ENCODE measurements around the gene FOXP1.

DNA sequence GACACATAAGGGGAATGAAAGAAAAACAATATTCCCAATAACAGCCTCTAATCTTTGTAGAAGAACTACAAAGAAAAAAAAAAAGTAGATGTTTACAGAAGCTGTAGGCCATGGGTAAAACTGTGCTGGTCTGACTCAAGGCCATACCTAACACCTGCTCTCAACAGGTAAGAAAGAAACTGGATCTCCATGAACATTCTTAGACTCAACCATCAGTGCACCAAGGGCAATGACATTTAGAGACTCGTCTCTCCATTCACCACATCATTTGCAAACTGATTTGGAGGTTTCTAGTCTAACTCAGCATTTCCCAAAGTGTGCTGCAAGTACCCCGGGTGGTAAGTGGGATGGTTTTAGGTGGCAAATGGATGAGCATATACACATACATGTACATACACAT is 164.2 kb downstream of the FOXP1 start:
- TF ChIP-seq, protein P1, sequence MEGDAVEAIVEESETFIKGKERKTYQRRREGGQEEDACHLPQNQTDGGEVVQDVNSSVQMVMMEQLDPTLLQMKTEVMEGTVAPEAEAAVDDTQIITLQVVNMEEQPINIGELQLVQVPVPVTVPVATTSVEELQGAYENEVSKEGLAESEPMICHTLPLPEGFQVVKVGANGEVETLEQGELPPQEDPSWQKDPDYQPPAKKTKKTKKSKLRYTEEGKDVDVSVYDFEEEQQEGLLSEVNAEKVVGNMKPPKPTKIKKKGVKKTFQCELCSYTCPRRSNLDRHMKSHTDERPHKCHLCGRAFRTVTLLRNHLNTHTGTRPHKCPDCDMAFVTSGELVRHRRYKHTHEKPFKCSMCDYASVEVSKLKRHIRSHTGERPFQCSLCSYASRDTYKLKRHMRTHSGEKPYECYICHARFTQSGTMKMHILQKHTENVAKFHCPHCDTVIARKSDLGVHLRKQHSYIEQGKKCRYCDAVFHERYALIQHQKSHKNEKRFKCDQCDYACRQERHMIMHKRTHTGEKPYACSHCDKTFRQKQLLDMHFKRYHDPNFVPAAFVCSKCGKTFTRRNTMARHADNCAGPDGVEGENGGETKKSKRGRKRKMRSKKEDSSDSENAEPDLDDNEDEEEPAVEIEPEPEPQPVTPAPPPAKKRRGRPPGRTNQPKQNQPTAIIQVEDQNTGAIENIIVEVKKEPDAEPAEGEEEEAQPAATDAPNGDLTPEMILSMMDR (conservative IDR thresholded peaks at IDR 0.05 in 1 of 2, IDR thresholded peaks at IDR 0.05 in 1 of 2; ENCODE audit: extremely low read depth in 1 of 2, insufficient read depth in 1 of 2, low read depth in 1 of 2, low read length in 2 of 2), result no peak
- no peak for TF ChIP-seq EZH2 (IDR thresholded peaks at IDR 0.05; ENCODE audit: borderline replicate concordance, low read length)

All from mammary epithelial cell (primary cell).